Astrocyte of the cerebellum (primary cell): ENCODE measurements around the gene SMS.

Experiments
- DNase-seq: peaks from one replicate; pipeline ENCODE4 v3.0.0-alpha.2; 2011; ENCODE audit warnings: low read depth
- H3K4me3 ChIP-seq: 2 replicates; pipeline ENCODE4 v1.5.1; 2011; ENCODE audit warnings: mild to moderate bottlenecking, low read depth, low read length, moderate library complexity
- CTCF ChIP-seq: IDR thresholded peaks from 2 replicates; pipeline ENCODE4 v1.5.1; 2012; ENCODE audit warnings: low read length, low read depth, moderate library complexity, mild to moderate bottlenecking; ENCODE audit errors: missing control alignments
- in situ Hi-C: cut with HindIII; loops from 2 replicates; pipeline ENCODE4 v1.10.0; 2017; ENCODE audit warnings: low sequenced_read_pairs

SMS gene

GRCh38 chrX:21934414-21934813 is 6.1 kb upstream of the SMS start:
- no peak for DNase-seq
- no peak for TF ChIP-seq CTCF
- no peak overlapping the region for H3K4me3 ChIP-seq
- in situ Hi-C loops = no loop called here

GRCh38 chrX:21939906-21940305 is 603 bp upstream of the SMS start:
- peak overlapping the region; percentile 57 for H3K4me3 ChIP-seq
- DNase-seq = no peak
- in situ Hi-C loops = no loop called here
- no peak for TF ChIP-seq CTCF

GRCh38 chrX:21943460-21944135 is 3.1 kb downstream of the SMS start:
- H3K4me3 ChIP-seq = no peak overlapping the region
- DNase-seq = peak; percentile 76
- in situ Hi-C loops = no loop called here
- TF ChIP-seq CTCF = no peak

GRCh38 chrX:21944136-21944615 is 3.7 kb downstream of the SMS start:
- TF ChIP-seq CTCF = no peak
- DNase-seq = no peak
- in situ Hi-C loops = no loop called here
- H3K4me3 ChIP-seq = no peak overlapping the region

- DNase-seq = no peak
- in situ Hi-C loops = no loop called here
- H3K4me3 ChIP-seq = no peak overlapping the region
- no peak for TF ChIP-seq CTCF
These were observed 6.6 kb downstream of the SMS start for GRCh38 chrX:21946925-21947641.

- no peak overlapping the region for H3K4me3 ChIP-seq
- in situ Hi-C loops = no loop called here
These were observed 7.2 kb downstream of the SMS start for GRCh38 chrX:21947671-21948070.

More at GRCh38 chrX:21947671-21948070, 7.2 kb downstream of the SMS start:
- no peak for TF ChIP-seq CTCF
- DNase-seq = no peak
